HG03442 (cell line): Measurements from ENCODE around the gene MUS81.

Experiments used
- ATAC-seq: cut with Tn5 transposase; IDR thresholded peaks from one replicate; pipeline ENCODE4 v1.9.1; 2021; ENCODE audit warnings: mild to moderate bottlenecking, moderate library complexity; ENCODE audit not compliant: unreplicated experiment

Gene MUS81

GRCh38 chr11:65911682-65912568 lies 51.7 kb downstream of the MUS81 start:
- no peak for ATAC-seq

GRCh38 chr11:65912845-65913244 lies 52.6 kb downstream of the MUS81 start:
- no peak for ATAC-seq

- no peak for ATAC-seq
Observed at GRCh38 chr11:65915101-65915820, 55.0 kb downstream of the MUS81 start.

- no peak for ATAC-seq
Observed at GRCh38 chr11:65915821-65916251, 55.6 kb downstream of the MUS81 start.
